Liver (tissue), 9 donors: ENCODE measurements around the gene STH. TPM values are rescaled to one million over a fixed set of nuclear protein-coding genes. Genes with fewer than 3 reads are reported as not detected.

Source experiments
- DNase-seq: peaks from one replicate; pipeline ENCODE4 v3.0.0-alpha.2; 2017; ENCODE audit warnings: low spot score
- H3K27ac ChIP-seq, 2 donors: one replicate each; pipeline ENCODE4 v1.7.0; 2013; ENCODE audit warnings: inconsistent platforms in 2 of 2, low read length in 2 of 2, control low read depth in 1 of 2, low read depth in 1 of 2, mild to moderate bottlenecking in 1 of 2
- H3K27me3 ChIP-seq, 4 donors: one replicate each; pipeline versions ENCODE4 v1.6.1 to v1.7.0; 2013; ENCODE audit warnings: low read length in 3 of 4, inconsistent platforms in 1 of 4, mild to moderate bottlenecking in 1 of 4, moderate library complexity in 1 of 4; ENCODE audit not compliant: control insufficient read depth in 4 of 4, insufficient read depth in 4 of 4
- H3K36me3 ChIP-seq, 4 donors: one replicate each; pipeline versions ENCODE4 v1.6.1 to v1.7.0; 2013; ENCODE audit warnings: low read length in 3 of 4, mild to moderate bottlenecking in 3 of 4, low read depth in 1 of 4, moderate library complexity in 1 of 4; ENCODE audit not compliant: control insufficient read depth in 4 of 4, insufficient read depth in 3 of 4
- H3K4me1 ChIP-seq, 4 donors: one replicate each; pipeline versions ENCODE4 v1.6.1 to v1.7.0; 2013; ENCODE audit warnings: low read length in 3 of 4, mild to moderate bottlenecking in 3 of 4, moderate library complexity in 1 of 4; ENCODE audit not compliant: control insufficient read depth in 4 of 4, insufficient read depth in 4 of 4
- H3K4me3 ChIP-seq, 3 donors: one replicate each; pipeline versions ENCODE4 v1.6.1 to v1.7.0; 2013; ENCODE audit warnings: low read length in 3 of 3, control low read depth in 1 of 3, low read depth in 1 of 3, mild to moderate bottlenecking in 1 of 3
- H3K9ac ChIP-seq, 2 donors: one replicate each; pipeline ENCODE4 v1.7.0; 2013; ENCODE audit warnings: low read length in 2 of 2, mild to moderate bottlenecking in 2 of 2, moderate library complexity in 2 of 2, control low read depth in 1 of 2, low read depth in 1 of 2
- H3K9me3 ChIP-seq, 4 donors: one replicate each; pipeline versions ENCODE4 v1.6.1 to v1.7.0; 2013; ENCODE audit warnings: low read length in 3 of 4; ENCODE audit not compliant: control insufficient read depth in 4 of 4
- ATF3 ChIP-seq: IDR thresholded peaks from 2 replicates; pipeline ENCODE4 v1.6.1; 2016; ENCODE audit warnings: antibody characterized with exemption
- CTCF ChIP-seq: fragments of 150-350 bp; IDR thresholded peaks from 2 replicates; pipeline ENCODE4 v1.5.1; 2017; ENCODE audit warnings: improper control_type of control experiment, low read depth, low read length; ENCODE audit not compliant: missing input control
- EGR1 ChIP-seq, 2 donors: IDR thresholded peaks; 2 replicates each; pipeline ENCODE4 v1.6.1; 2016 to 2018; ENCODE audit warnings: antibody characterized with exemption in 2 of 2, low read depth in 2 of 2
- FOXA1 ChIP-seq: IDR thresholded peaks from 2 replicates; pipeline ENCODE4 v1.6.1; 2016; ENCODE audit warnings: antibody characterized with exemption
- FOXA2 ChIP-seq: IDR thresholded peaks from 2 replicates; pipeline ENCODE4 v1.6.1; 2016; ENCODE audit warnings: antibody characterized with exemption
- GABPA ChIP-seq, 2 donors: IDR thresholded peaks in 1 of 2; conservative IDR thresholded peaks in 1 of 2; 2 replicates each; pipeline ENCODE4 v1.6.1; 2016; ENCODE audit warnings: antibody characterized with exemption in 2 of 2, mild to moderate bottlenecking in 1 of 2, moderate library complexity in 1 of 2
- HNF4A ChIP-seq, 2 donors: conservative IDR thresholded peaks; 2 replicates each; pipeline ENCODE4 v1.6.1; 2016; ENCODE audit warnings: antibody characterized with exemption in 2 of 2, mild to moderate bottlenecking in 2 of 2
- HNF4G ChIP-seq: IDR thresholded peaks from 2 replicates; pipeline ENCODE4 v1.6.1; 2016; ENCODE audit warnings: antibody characterized with exemption
- JUND ChIP-seq, 2 donors: IDR thresholded peaks; 2 replicates each; pipeline ENCODE4 v1.6.1; 2016; ENCODE audit warnings: antibody characterized with exemption in 2 of 2
- MAX ChIP-seq: IDR thresholded peaks from 2 replicates; pipeline ENCODE4 v1.6.1; 2016; ENCODE audit warnings: antibody characterized with exemption
- NR2F2 ChIP-seq: IDR thresholded peaks from 2 replicates; pipeline ENCODE4 v1.6.1; 2016; ENCODE audit warnings: antibody characterized with exemption
- RAD21 ChIP-seq, 2 donors: IDR thresholded peaks; 2 replicates each; pipeline ENCODE4 v1.6.1; 2016; ENCODE audit warnings: antibody characterized with exemption in 2 of 2, mild to moderate bottlenecking in 2 of 2
- REST ChIP-seq: IDR thresholded peaks from 2 replicates; pipeline ENCODE4 v1.6.1; 2016; ENCODE audit warnings: antibody characterized with exemption, mild to moderate bottlenecking
- RXRA ChIP-seq, 2 donors: IDR thresholded peaks; 2 replicates each; pipeline ENCODE4 v1.6.1; 2017 to 2018; ENCODE audit warnings: antibody characterized with exemption in 2 of 2, mild to moderate bottlenecking in 1 of 2
- SP1 ChIP-seq: IDR thresholded peaks from 2 replicates; pipeline ENCODE4 v1.6.1; 2018; ENCODE audit warnings: antibody characterized with exemption, mild to moderate bottlenecking
- TAF1 ChIP-seq: conservative IDR thresholded peaks from 2 replicates; pipeline ENCODE4 v1.6.1; 2016; ENCODE audit warnings: antibody characterized with exemption, mild to moderate bottlenecking
- YY1 ChIP-seq: IDR thresholded peaks from 2 replicates; pipeline ENCODE4 v1.6.1; 2016; ENCODE audit warnings: antibody characterized with exemption, mild to moderate bottlenecking
- ZBTB33 ChIP-seq: IDR thresholded peaks from 2 replicates; pipeline ENCODE4 v1.6.1; 2016; ENCODE audit warnings: antibody characterized with exemption
- WGBS: extraction: QIAGEN DNeasy Blood & Tissue Kit; methylation state at CpG from one replicate; pipeline ENCODE4 v1.1.7; 2013; 5-methylcytosine and 5-hydroxymethylcytosine counted together
- polyA plus RNA-seq, 2 donors: library from polyadenylated mRNA; stranded (reverse) in 1 of 2; unstranded in 1 of 2; fragments of 200-250 nt in 1 of 2; fragments of >200 nt in 1 of 2; fragmentation: Nextera tagmentation in 1 of 2; extraction: Ambion mirVana in 1 of 2; gene quantifications; one replicate each; pipeline versions ENCODE4 v1.2.1 to v1.2.3, GENCODE V29; 2013 to 2015
- total RNA-seq, 2 donors: library from RNA; depleted of rRNA; stranded (reverse); fragments of >200 nt; gene quantifications; one replicate each; pipeline ENCODE4 v1.2.3, GENCODE V29; 2014
- donor health status: healthy.
- donor health status: healthy.
- donor health status: healthy.
- donor health status: healthy.
- donor health status: healthy.

STH gene
- total and polyA plus RNA-seq, 4 donors, result not detected

GRCh38 chr17:45982791-45983613 lies 16.0 kb upstream of the STH start:
- Histone ChIP-seq H3K27ac (no peak overlapping the region), H3K9ac (no peak overlapping the region), H3K4me1 (no peaks in the 10 kb centered on the region), H3K9me3 (no peaks in the 10 kb centered on the region), H3K27me3 (no peaks in the 10 kb centered on the region), H3K4me3 (no peak overlapping the region), H3K36me3 (no peaks in the 10 kb centered on the region)
- TF ChIP-seq ATF3 (no peak), EGR1 (IDR thresholded peaks at IDR 0.05; ENCODE audit: low read depth in 2 of 2) (no peak), MAX (no peak), CTCF (no peak)
- DNase-seq, result no peak
- WGBS, result 92% methylated on average over 41 of the region's 41 CpGs

- no peak for DNase-seq
- WGBS, result 81% methylated on average over 31 of the region's 31 CpGs
- TF ChIP-seq RAD21 (IDR thresholded peaks at IDR 0.05) (no peak), CTCF (no peak), SP1 (no peak), ZBTB33 (no peak), ATF3 (no peak), FOXA1 (no peak), JUND (IDR thresholded peaks at IDR 0.05) (no peak), EGR1 (IDR thresholded peaks at IDR 0.05; ENCODE audit: low read depth in 2 of 2) (no peak), FOXA2 (no peak), RXRA (IDR thresholded peaks at IDR 0.05) (no peak), YY1 (no peak), REST (no peak), GABPA (IDR thresholded peaks at IDR 0.05 in 1 of 2, conservative IDR thresholded peaks at IDR 0.05 in 1 of 2) (no peak), TAF1 (no peak), MAX (no peak), HNF4G (no peak), NR2F2 (no peak), HNF4A (conservative IDR thresholded peaks at IDR 0.05) (no peak)
- Histone ChIP-seq H3K27ac (no peak overlapping the region), H3K36me3 (no peaks in the 10 kb centered on the region), H3K27me3 (no peaks in the 10 kb centered on the region), H3K9ac (no peak overlapping the region), H3K4me1 (peaks cover 0 to 3% (median 0%) of the 10 kb centered on the region in 4 donors), H3K4me3 (no peak overlapping the region), H3K9me3 (no peaks in the 10 kb centered on the region)
These were observed 15.3 kb upstream of the STH start for GRCh38 chr17:45983614-45984310.
